ENCODE results near the gene VPS33B. TPM values are rescaled to one million over a fixed set of nuclear protein-coding genes. Genes with fewer than 3 reads are reported as not detected.

VPS33B gene
- total and polyA plus RNA-seq, 2 of the 13 experiments (the other 11 are each of a cell fraction or from before 2014, with no cell fraction given), result 15.8 to 16.5 TPM

DNA sequence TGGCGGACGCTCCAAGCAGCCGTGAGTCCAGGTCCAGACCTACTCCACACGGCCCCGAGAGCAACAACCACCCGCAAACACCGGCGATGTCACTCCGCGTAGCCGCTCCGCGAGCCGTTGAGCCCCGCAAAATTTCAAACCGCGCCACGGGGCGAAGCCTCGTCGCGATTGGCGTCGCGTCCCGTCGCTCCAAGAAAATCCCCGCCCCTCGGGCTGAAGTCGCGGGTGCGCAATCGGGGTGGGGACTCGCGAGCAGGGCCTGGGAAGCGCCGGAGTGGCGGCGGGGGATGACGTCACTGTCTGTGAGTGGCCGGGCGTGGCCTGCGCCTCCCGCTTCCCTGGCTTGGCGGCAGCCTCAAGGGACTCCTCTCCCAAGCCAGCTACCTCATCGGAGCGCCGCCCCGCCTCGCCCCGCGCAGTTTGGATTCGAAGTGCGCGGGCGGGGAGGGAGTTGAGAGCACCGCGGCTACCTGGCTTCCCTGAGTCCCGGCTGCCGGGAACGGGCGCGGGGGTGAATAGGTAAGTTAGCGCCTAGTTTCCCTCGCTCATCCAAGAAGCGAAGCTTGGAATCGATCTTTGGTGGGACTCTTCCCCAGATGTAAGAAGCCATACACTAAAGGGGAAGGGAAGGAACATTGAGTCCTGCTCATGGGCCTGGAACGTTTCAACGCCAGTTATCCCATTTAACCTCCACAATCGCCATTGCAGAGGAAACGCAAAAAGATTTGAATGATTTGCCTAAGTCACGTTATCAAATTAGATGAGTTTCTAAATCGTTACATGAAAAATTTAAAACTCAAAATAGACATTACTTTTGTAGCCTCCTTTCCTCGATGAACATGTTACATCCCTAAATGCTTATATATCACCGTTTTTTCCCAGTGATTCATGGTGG, 27.7 kb downstream of the VPS33B start, which contains the start of gene PRC1 (continued):
- TF ChIP-seq, protein P1, sequence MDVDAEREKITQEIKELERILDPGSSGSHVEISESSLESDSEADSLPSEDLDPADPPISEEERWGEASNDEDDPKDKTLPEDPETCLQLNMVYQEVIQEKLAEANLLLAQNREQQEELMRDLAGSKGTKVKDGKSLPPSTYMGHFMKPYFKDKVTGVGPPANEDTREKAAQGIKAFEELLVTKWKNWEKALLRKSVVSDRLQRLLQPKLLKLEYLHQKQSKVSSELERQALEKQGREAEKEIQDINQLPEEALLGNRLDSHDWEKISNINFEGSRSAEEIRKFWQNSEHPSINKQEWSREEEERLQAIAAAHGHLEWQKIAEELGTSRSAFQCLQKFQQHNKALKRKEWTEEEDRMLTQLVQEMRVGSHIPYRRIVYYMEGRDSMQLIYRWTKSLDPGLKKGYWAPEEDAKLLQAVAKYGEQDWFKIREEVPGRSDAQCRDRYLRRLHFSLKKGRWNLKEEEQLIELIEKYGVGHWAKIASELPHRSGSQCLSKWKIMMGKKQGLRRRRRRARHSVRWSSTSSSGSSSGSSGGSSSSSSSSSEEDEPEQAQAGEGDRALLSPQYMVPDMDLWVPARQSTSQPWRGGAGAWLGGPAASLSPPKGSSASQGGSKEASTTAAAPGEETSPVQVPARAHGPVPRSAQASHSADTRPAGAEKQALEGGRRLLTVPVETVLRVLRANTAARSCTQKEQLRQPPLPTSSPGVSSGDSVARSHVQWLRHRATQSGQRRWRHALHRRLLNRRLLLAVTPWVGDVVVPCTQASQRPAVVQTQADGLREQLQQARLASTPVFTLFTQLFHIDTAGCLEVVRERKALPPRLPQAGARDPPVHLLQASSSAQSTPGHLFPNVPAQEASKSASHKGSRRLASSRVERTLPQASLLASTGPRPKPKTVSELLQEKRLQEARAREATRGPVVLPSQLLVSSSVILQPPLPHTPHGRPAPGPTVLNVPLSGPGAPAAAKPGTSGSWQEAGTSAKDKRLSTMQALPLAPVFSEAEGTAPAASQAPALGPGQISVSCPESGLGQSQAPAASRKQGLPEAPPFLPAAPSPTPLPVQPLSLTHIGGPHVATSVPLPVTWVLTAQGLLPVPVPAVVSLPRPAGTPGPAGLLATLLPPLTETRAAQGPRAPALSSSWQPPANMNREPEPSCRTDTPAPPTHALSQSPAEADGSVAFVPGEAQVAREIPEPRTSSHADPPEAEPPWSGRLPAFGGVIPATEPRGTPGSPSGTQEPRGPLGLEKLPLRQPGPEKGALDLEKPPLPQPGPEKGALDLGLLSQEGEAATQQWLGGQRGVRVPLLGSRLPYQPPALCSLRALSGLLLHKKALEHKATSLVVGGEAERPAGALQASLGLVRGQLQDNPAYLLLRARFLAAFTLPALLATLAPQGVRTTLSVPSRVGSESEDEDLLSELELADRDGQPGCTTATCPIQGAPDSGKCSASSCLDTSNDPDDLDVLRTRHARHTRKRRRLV (CRISPR knock-in tag; IDR thresholded peaks at IDR 0.05), result peak; percentile 68; the same call in 1 of the 2 replicates
- TF ChIP-seq, protein P2, sequence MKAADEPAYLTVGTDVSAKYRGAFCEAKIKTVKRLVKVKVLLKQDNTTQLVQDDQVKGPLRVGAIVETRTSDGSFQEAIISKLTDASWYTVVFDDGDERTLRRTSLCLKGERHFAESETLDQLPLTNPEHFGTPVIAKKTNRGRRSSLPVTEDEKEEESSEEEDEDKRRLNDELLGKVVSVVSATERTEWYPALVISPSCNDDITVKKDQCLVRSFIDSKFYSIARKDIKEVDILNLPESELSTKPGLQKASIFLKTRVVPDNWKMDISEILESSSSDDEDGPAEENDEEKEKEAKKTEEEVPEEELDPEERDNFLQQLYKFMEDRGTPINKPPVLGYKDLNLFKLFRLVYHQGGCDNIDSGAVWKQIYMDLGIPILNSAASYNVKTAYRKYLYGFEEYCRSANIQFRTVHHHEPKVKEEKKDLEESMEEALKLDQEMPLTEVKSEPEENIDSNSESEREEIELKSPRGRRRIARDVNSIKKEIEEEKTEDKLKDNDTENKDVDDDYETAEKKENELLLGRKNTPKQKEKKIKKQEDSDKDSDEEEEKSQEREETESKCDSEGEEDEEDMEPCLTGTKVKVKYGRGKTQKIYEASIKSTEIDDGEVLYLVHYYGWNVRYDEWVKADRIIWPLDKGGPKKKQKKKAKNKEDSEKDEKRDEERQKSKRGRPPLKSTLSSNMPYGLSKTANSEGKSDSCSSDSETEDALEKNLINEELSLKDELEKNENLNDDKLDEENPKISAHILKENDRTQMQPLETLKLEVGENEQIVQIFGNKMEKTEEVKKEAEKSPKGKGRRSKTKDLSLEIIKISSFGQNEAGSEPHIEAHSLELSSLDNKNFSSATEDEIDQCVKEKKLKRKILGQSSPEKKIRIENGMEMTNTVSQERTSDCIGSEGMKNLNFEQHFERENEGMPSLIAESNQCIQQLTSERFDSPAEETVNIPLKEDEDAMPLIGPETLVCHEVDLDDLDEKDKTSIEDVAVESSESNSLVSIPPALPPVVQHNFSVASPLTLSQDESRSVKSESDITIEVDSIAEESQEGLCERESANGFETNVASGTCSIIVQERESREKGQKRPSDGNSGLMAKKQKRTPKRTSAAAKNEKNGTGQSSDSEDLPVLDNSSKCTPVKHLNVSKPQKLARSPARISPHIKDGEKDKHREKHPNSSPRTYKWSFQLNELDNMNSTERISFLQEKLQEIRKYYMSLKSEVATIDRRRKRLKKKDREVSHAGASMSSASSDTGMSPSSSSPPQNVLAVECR (CRISPR knock-in tag; IDR thresholded peaks at IDR 0.05; ENCODE audit: borderline replicate concordance), result peak; percentile 98
- no peak for TF ChIP-seq SYNCRIP (IDR thresholded peaks at IDR 0.05; ENCODE audit: insufficient read depth, low read depth, low read length)
- TF ChIP-seq, protein P3, sequence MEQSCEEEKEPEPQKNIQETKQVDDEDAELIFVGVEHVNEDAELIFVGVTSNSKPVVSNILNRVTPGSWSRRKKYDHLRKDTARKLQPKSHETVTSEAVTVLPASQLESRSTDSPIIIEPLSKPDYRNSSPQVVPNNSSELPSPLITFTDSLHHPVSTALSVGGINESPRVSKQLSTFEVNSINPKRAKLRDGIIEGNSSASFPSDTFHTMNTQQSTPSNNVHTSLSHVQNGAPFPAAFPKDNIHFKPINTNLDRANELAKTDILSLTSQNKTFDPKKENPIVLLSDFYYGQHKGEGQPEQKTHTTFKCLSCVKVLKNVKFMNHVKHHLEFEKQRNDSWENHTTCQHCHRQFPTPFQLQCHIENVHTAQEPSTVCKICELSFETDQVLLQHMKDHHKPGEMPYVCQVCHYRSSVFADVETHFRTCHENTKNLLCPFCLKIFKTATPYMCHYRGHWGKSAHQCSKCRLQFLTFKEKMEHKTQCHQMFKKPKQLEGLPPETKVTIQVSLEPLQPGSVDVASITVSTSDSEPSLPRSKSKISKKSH (CRISPR knock-in tag; IDR thresholded peaks at IDR 0.05; ENCODE audit: borderline replicate concordance), result peak; percentile 72; the same call in 1 of the 2 replicates
- TF ChIP-seq, protein P4, sequence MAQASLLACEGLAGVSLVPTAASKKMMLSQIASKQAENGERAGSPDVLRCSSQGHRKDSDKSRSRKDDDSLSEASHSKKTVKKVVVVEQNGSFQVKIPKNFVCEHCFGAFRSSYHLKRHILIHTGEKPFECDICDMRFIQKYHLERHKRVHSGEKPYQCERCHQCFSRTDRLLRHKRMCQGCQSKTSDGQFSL (CRISPR knock-in tag; IDR thresholded peaks at IDR 0.05), result no peak
- TF ChIP-seq KAT8 (CRISPR knock-in tag; IDR thresholded peaks at IDR 0.05), result peak; percentile 90
- no peak for TF ChIP-seq ZNF136 (CRISPR knock-in tag; IDR thresholded peaks at IDR 0.05; ENCODE audit: low read depth)
- peak; percentile 75; the same call in 1 of the 2 replicates for TF ChIP-seq RFXAP (CRISPR knock-in tag; IDR thresholded peaks at IDR 0.05; ENCODE audit: borderline replicate concordance)
- TF ChIP-seq, protein P5, sequence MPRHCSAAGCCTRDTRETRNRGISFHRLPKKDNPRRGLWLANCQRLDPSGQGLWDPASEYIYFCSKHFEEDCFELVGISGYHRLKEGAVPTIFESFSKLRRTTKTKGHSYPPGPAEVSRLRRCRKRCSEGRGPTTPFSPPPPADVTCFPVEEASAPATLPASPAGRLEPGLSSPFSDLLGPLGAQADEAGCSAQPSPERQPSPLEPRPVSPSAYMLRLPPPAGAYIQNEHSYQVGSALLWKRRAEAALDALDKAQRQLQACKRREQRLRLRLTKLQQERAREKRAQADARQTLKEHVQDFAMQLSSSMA (CRISPR knock-in tag; IDR thresholded peaks at IDR 0.05), result peak; percentile 81
- TF ChIP-seq, protein P6, sequence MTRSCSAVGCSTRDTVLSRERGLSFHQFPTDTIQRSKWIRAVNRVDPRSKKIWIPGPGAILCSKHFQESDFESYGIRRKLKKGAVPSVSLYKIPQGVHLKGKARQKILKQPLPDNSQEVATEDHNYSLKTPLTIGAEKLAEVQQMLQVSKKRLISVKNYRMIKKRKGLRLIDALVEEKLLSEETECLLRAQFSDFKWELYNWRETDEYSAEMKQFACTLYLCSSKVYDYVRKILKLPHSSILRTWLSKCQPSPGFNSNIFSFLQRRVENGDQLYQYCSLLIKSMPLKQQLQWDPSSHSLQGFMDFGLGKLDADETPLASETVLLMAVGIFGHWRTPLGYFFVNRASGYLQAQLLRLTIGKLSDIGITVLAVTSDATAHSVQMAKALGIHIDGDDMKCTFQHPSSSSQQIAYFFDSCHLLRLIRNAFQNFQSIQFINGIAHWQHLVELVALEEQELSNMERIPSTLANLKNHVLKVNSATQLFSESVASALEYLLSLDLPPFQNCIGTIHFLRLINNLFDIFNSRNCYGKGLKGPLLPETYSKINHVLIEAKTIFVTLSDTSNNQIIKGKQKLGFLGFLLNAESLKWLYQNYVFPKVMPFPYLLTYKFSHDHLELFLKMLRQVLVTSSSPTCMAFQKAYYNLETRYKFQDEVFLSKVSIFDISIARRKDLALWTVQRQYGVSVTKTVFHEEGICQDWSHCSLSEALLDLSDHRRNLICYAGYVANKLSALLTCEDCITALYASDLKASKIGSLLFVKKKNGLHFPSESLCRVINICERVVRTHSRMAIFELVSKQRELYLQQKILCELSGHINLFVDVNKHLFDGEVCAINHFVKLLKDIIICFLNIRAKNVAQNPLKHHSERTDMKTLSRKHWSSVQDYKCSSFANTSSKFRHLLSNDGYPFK (CRISPR knock-in tag; IDR thresholded peaks at IDR 0.05; ENCODE audit: borderline replicate concordance), result peak; percentile 27; the same call in 1 of the 2 replicates
- TF ChIP-seq ZBTB21 (CRISPR knock-in tag; IDR thresholded peaks at IDR 0.05), result peak; percentile 61
